GM18505 (cell line): ENCODE measurements around the gene S100A4.
"Not testable (repeated sequence)": the region's sequence is repeated elsewhere in the genome, so short reads cannot be mapped to it uniquely, and the experiment has no call there.

Experiments
- ATAC-seq: cut with Tn5 transposase; IDR thresholded peaks from one replicate; pipeline ENCODE4 v1.9.1; 2021; ENCODE audit not compliant: unreplicated experiment
- POLR2A ChIP-seq: IDR thresholded peaks from 4 replicates; pipeline ENCODE4 v1.6.1; 2011; ENCODE audit warnings: borderline replicate concordance; ENCODE audit not compliant: insufficient read depth, insufficient read length; ENCODE audit errors: extremely low read depth

Gene S100A4

GRCh38 chr1:153573351-153573750, 27.7 kb upstream of the S100A4 start:
- no peak for ATAC-seq
- no peak for TF ChIP-seq POLR2A

GRCh38 chr1:153572569-153573015, 27.0 kb upstream of the S100A4 start:
- TF ChIP-seq POLR2A = no peak
- ATAC-seq = no peak

GRCh38 chr1:153571706-153572105, 26.1 kb upstream of the S100A4 start:
- no peak for ATAC-seq
- no peak for TF ChIP-seq POLR2A

- TF ChIP-seq POLR2A = no peak
- no peak for ATAC-seq
Measured at GRCh38 chr1:153570874-153571273, 25.3 kb upstream of the S100A4 start.

GRCh38 chr1:153569465-153569864, 23.9 kb upstream of the S100A4 start:
- no peak for TF ChIP-seq POLR2A
- ATAC-seq = no peak

- no peak for TF ChIP-seq POLR2A
- ATAC-seq = no peak
Measured at GRCh38 chr1:153568367-153569099, 22.9 kb upstream of the S100A4 start.

- ATAC-seq = no peak
- TF ChIP-seq POLR2A = no peak
Measured at GRCh38 chr1:153567621-153568366, 22.2 kb upstream of the S100A4 start.

- peak; percentile 4 for TF ChIP-seq POLR2A
- ATAC-seq = peak; percentile 42
Measured at GRCh38 chr1:153566414-153567371, 21.1 kb upstream of the S100A4 start.

- ATAC-seq = peak; percentile 55
- TF ChIP-seq POLR2A = peak; percentile 22
Measured at GRCh38 chr1:153565529-153566374, 20.1 kb upstream of the S100A4 start, which contains the start of gene S100A2. Gene S100A2, minus strand, starts transcription at chr1:153565844. Its CDS starts 1,967 bp downstream, at chr1:153563877.

- ATAC-seq = no peak
- TF ChIP-seq POLR2A = no peak
Measured at GRCh38 chr1:153563991-153564390, 18.4 kb upstream of the S100A4 start.

GRCh38 chr1:153563483-153563901, 17.9 kb upstream of the S100A4 start:
- ATAC-seq = no peak
- TF ChIP-seq POLR2A = no peak

- ATAC-seq = not testable (repeated sequence)
Measured at GRCh38 chr1:153562021-153562420, 16.4 kb upstream of the S100A4 start.
